CD4-positive, alpha-beta T cell (primary cell): Measurements from ENCODE around the gene TMEM132C. TPM values are rescaled to one million over a fixed set of nuclear protein-coding genes. Genes with fewer than 3 reads are reported as not detected.

ENCODE experiments used
- ATAC-seq: fragments of 200-7000 bp; cut with Tn5 transposase; one replicate; pipeline ENCODE4 v1.10.0; 2022; ENCODE audit warnings: mild to moderate bottlenecking; ENCODE audit not compliant: poor library complexity
- CTCF ChIA-PET: fragments of 350-600 bp; sonication (Branson Sonifier 250); formaldehyde crosslinking; loops from one replicate; lab custom pipeline; 2021; ENCODE audit warnings: antibody characterized with exemption, inconsistent platforms; lab: Charles Lee
- POLR2A ChIA-PET: fragments of 350-600 bp; sonication (Branson Sonifier 250); formaldehyde crosslinking; loops from one replicate; lab custom pipeline; 2021; ENCODE audit warnings: antibody characterized with exemption, inconsistent platforms; lab: Charles Lee
- DNase-seq, 14 experiments: peaks; one replicate each; pipeline ENCODE4 v3.0.0-alpha.2; 2013 to 2020; ENCODE audit warnings: mixed read lengths in 2 of 14
- H3K27ac ChIP-seq, 2 donors: one replicate each; pipeline versions ENCODE4 v1.5.1 to v1.7.0; 2013; ENCODE audit warnings: low read length in 2 of 2, low read depth in 1 of 2, mild to moderate bottlenecking in 1 of 2
- H3K27me3 ChIP-seq, 2 experiments: 1 replicate in 1 of 2; 2 replicates in 1 of 2; pipeline versions ENCODE4 v1.6.1 to v1.7.0; 2013; ENCODE audit warnings: low read length in 2 of 2, control low read depth in 1 of 2, mild to moderate bottlenecking in 1 of 2, moderate library complexity in 1 of 2; ENCODE audit not compliant: insufficient read depth in 2 of 2, control insufficient read depth in 1 of 2
- H3K36me3 ChIP-seq: one replicate; pipeline ENCODE4 v1.6.1; 2013; ENCODE audit warnings: low read length, control low read depth; ENCODE audit not compliant: insufficient read depth
- H3K4me1 ChIP-seq: one replicate; pipeline ENCODE4 v1.6.1; 2013; ENCODE audit warnings: low read length, control low read depth; ENCODE audit not compliant: insufficient read depth
- H3K4me3 ChIP-seq: one replicate; pipeline ENCODE4 v1.5.1; 2013; ENCODE audit warnings: mild to moderate bottlenecking, low read length, moderate library complexity
- H3K9me3 ChIP-seq, 2 experiments: 1 replicate in 1 of 2; 2 replicates in 1 of 2; pipeline versions ENCODE4 v1.6.1 to v1.7.0; 2013; ENCODE audit warnings: low read length in 2 of 2, mild to moderate bottlenecking in 2 of 2, control low read depth in 1 of 2, moderate library complexity in 1 of 2; ENCODE audit not compliant: control insufficient read depth in 1 of 2, insufficient read depth in 1 of 2
- H3K27ac Mint-ChIP-seq: one replicate; pipeline ENCODE4 v1.8.0; 2020; ENCODE audit warnings: mixed read lengths
- H3K27me3 Mint-ChIP-seq: one replicate; pipeline ENCODE4 v1.8.0; 2021; ENCODE audit warnings: mixed read lengths
- H3K36me3 Mint-ChIP-seq: one replicate; pipeline ENCODE4 v1.8.0; 2021; ENCODE audit warnings: low read depth, mixed read lengths
- H3K4me1 Mint-ChIP-seq: one replicate; pipeline ENCODE4 v1.8.0; 2021; ENCODE audit warnings: low read depth, mixed read lengths
- H3K4me3 Mint-ChIP-seq: one replicate; pipeline ENCODE4 v1.8.0; 2020; ENCODE audit warnings: mild to moderate bottlenecking, mixed read lengths
- H3K9me3 Mint-ChIP-seq: one replicate; pipeline ENCODE4 v1.8.0; 2020; ENCODE audit warnings: mixed read lengths
- CTCF ChIP-seq: fragments of 200-600 bp; IDR thresholded peaks from one replicate; pipeline ENCODE4 v1.8.0; 2022; ENCODE audit warnings: antibody characterized with exemption, mild to moderate bottlenecking
- intact Hi-C, 2 experiments: fragments of 100-400 bp; cut with DNase I in 1 of 2; cut with micrococcal nuclease in 1 of 2; formaldehyde crosslinking; loops; one replicate each; pipeline versions ENCODE4 v1.15.1 to v1.9.0; 2023 to 2025; cut with DNase I, micrococcal nuclease
- total RNA-seq, 174 experiments: library from RNA in 2 of 174; stranded (reverse) in 2 of 174; gene quantifications; one replicate each; pipeline ENCODE4 v1.2.3 and lab custom pipeline; 2021 to 2026

TMEM132C gene
- total RNA-seq, 2 experiments from 2014 or later: not detected

- H3K27me3 Mint-ChIP-seq: peaks cover 62% of the 10 kb centered on the region
- H3K27ac Mint-ChIP-seq: no peak overlapping the region
- Histone ChIP-seq H3K9me3 (peaks cover 0 to 24% of the 10 kb centered on the region in 2 experiments), H3K27ac (no peak overlapping the region), H3K4me1 (no peaks in the 10 kb centered on the region), H3K36me3 (no peaks in the 10 kb centered on the region), H3K27me3 (peaks cover 37 to 45% of the 10 kb centered on the region in 2 experiments), H3K4me3 (no peak overlapping the region)
- H3K36me3 Mint-ChIP-seq: no peaks in the 10 kb centered on the region
- DNase-seq: no peak
- peaks cover 6% of the 10 kb centered on the region for H3K9me3 Mint-ChIP-seq
- no peak overlapping the region for H3K4me3 Mint-ChIP-seq
- intact Hi-C loops: no loop called here
- ChIA-PET POLR2A (no interaction called here), CTCF (no interaction called here)
- H3K4me1 Mint-ChIP-seq: no peaks in the 10 kb centered on the region
- ATAC-seq: no peak
- TF ChIP-seq CTCF: no peak
Observed at GRCh38 chr12:128265566-128265965, 1.4 kb upstream of the TMEM132C start.

- no peak overlapping the region for H3K27ac ChIP-seq
- CTCF ChIA-PET: no interaction called here
- no peak for DNase-seq
- Mint-ChIP-seq H3K36me3 (no peaks in the 10 kb centered on the region), H3K27ac (no peak overlapping the region), H3K9me3 (peaks cover 6% of the 10 kb centered on the region), H3K27me3 (peaks cover 64% of the 10 kb centered on the region), H3K4me1 (no peaks in the 10 kb centered on the region), H3K4me3 (no peak overlapping the region)
- no peaks in the 10 kb centered on the region for H3K36me3 ChIP-seq
- no peak overlapping the region for H3K4me3 ChIP-seq
- no peak for ATAC-seq
- no peaks in the 10 kb centered on the region for H3K4me1 ChIP-seq
- peaks cover 0 to 24% of the 10 kb centered on the region in 2 experiments for H3K9me3 ChIP-seq
- H3K27me3 ChIP-seq: peaks cover 37 to 45% of the 10 kb centered on the region in 2 experiments
- intact Hi-C loops: no loop called here
- TF ChIP-seq CTCF: no peak
- POLR2A ChIA-PET: no interaction called here
Observed at GRCh38 chr12:128266086-128266485, 884 bp upstream of the TMEM132C start.

- H3K27me3 Mint-ChIP-seq: peaks cover 67% of the 10 kb centered on the region
- CTCF ChIA-PET: no interaction called here
- H3K27me3 ChIP-seq: peaks cover 37 to 45% of the 10 kb centered on the region in 2 experiments
- H3K27ac ChIP-seq: no peak overlapping the region
- H3K27ac Mint-ChIP-seq: no peak overlapping the region
- no peak overlapping the region for H3K4me3 Mint-ChIP-seq
- H3K36me3 Mint-ChIP-seq: no peaks in the 10 kb centered on the region
- ATAC-seq (no peak), DNase-seq (no peak)
- intact Hi-C loops: no loop called here
- POLR2A ChIA-PET: no interaction called here
- H3K9me3 Mint-ChIP-seq: peaks cover 8% of the 10 kb centered on the region
- H3K4me1 ChIP-seq: no peaks in the 10 kb centered on the region
- no peaks in the 10 kb centered on the region for H3K4me1 Mint-ChIP-seq
- peaks cover 0 to 24% of the 10 kb centered on the region in 2 experiments for H3K9me3 ChIP-seq
- H3K4me3 ChIP-seq: no peak overlapping the region
- H3K36me3 ChIP-seq: no peaks in the 10 kb centered on the region
- no peak for TF ChIP-seq CTCF
Observed at GRCh38 chr12:128266541-128267130, 334 bp upstream of the TMEM132C start.
